Sigmoid colon (tissue), 7 donors: ENCODE results near the gene PPP2R5A. TPM values are rescaled to one million over a fixed set of nuclear protein-coding genes. Genes with fewer than 3 reads are reported as not detected.

ENCODE experiments used
- DNase-seq: peaks from one replicate; pipeline ENCODE4 v3.0.0-alpha.2; 2019
- H3K27ac ChIP-seq, 4 donors: fragments of 200-600 bp; sonication (generic); one replicate each; pipeline ENCODE4 v1.5.1; 2016 to 2019; ENCODE audit warnings: mild to moderate bottlenecking in 1 of 4
- H3K27me3 ChIP-seq, 3 donors: fragments of 200-600 bp; sonication (generic); one replicate each; pipeline ENCODE4 v1.5.1; 2019; ENCODE audit warnings: mild to moderate bottlenecking in 1 of 3
- H3K36me3 ChIP-seq, 4 donors: fragments of 200-600 bp; sonication (generic); one replicate each; pipeline ENCODE4 v1.5.1; 2016 to 2019
- H3K4me1 ChIP-seq, 4 donors: fragments of 200-600 bp; sonication (generic); one replicate each; pipeline ENCODE4 v1.5.1; 2017 to 2019
- H3K4me3 ChIP-seq, 4 donors: fragments of 200-600 bp; sonication (generic); one replicate each; pipeline ENCODE4 v1.5.1; 2017 to 2019; ENCODE audit warnings: mild to moderate bottlenecking in 2 of 4, moderate library complexity in 1 of 4
- H3K9me3 ChIP-seq, 4 donors: fragments of 200-600 bp in 3 of 4; sonication (generic) in 3 of 4; one replicate each; pipeline versions ENCODE4 v1.5.1 to v1.6.1; 2013 to 2019
- EP300 ChIP-seq, 4 donors: sonication (generic); formaldehyde crosslinking; IDR thresholded peaks; one replicate each; pipeline ENCODE4 v1.6.1; 2017; ENCODE audit warnings: antibody characterized with exemption in 4 of 4
- POLR2A ChIP-seq, 2 donors: fragments of 450-650 bp; IDR thresholded peaks; one replicate each; pipeline ENCODE4 v1.6.1; 2016; ENCODE audit warnings: antibody characterized with exemption in 2 of 2, mild to moderate bottlenecking in 2 of 2, moderate library complexity in 2 of 2
- POLR2AphosphoS5 ChIP-seq, 4 donors: sonication (generic); formaldehyde crosslinking; IDR thresholded peaks; one replicate each; pipeline ENCODE4 v1.6.1; 2017; ENCODE audit warnings: antibody characterized with exemption in 4 of 4
- WGBS, 2 donors: extraction: QIAGEN DNeasy Blood & Tissue Kit; methylation state at CpG; one replicate each; pipeline ENCODE4 v1.1.7; 2013; 5-methylcytosine and 5-hydroxymethylcytosine counted together
- intact Hi-C: fragments of 100-400 bp; cut with DNase I; formaldehyde crosslinking; loops from one replicate; pipeline ENCODE4 v1.15.1; 2023
- polyA plus RNA-seq, 3 donors: library from polyadenylated mRNA; stranded (reverse); fragments of 200-250 nt; gene quantifications; one replicate each; pipeline ENCODE4 v1.2.3, GENCODE V29; 2013
- total RNA-seq, 4 donors: library from RNA; depleted of rRNA; stranded (reverse); fragments of >200 nt; gene quantifications; one replicate each; pipeline ENCODE4 v1.1.0, GENCODE V29; 2016
- TF ChIP-seq, protein P1 (sequence below), 4 experiments: fragments of 450-650 bp in 3 of 4; fragments of 200-600 bp in 1 of 4; IDR thresholded peaks; one replicate each; pipeline ENCODE4 v1.5.1; 2016 to 2019; ENCODE audit warnings: antibody characterized with exemption in 4 of 4, mild to moderate bottlenecking in 3 of 4, moderate library complexity in 2 of 4
- donor health status: healthy with polysubstance abuse.
- donor health status: Bipolar disorder and iron deficiency.
- donor health status: healthy.

Gene PPP2R5A
- total and polyA plus RNA-seq, 7 donors: 25.9 to 62.7 (median 46.2) TPM

DNA sequence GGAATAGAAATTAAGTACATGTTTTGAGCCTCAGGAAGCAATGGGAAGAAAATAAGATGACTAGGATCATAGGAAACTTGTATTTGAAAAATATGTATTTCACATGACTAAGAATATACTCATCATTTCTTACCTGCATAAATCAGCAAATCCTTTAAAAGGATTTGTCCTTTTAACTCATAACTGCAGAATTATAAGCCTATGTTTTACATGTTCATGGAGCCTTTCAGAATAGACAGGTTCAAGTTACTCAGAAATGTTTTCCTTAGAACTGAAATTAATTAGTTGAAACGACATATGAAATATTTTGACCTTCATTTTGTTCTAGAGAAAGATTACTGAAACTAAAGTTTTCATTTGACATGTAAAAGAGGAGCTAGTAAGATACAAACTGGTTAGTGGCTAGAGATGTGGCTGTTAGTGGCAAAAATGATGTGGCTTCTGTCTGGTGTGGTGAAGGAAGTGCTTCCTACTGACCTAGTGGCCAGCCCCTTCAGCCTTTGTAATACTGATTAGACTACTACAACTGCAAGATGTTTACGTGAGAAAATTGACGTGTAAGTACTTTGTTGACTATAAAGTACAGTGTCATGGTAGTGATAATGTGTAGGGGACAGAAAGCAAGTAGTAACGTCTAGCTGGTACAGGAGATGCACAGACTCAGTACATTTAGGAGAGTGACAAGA is 74.7 kb downstream of the PPP2R5A start:
- intact Hi-C loops: no loop called here
- H3K27me3 ChIP-seq: no peaks in the 10 kb centered on the region
- H3K4me1 ChIP-seq: no peaks in the 10 kb centered on the region
- H3K36me3 ChIP-seq: peaks cover 0 to 71% (median 10%) of the 10 kb centered on the region in 4 donors
- TF ChIP-seq POLR2A (IDR thresholded peaks at IDR 0.05): no peak
- TF ChIP-seq EP300 (IDR thresholded peaks at IDR 0.05): no peak
- TF ChIP-seq POLR2AphosphoS5 (IDR thresholded peaks at IDR 0.05): no peak
- TF ChIP-seq, protein P1, sequence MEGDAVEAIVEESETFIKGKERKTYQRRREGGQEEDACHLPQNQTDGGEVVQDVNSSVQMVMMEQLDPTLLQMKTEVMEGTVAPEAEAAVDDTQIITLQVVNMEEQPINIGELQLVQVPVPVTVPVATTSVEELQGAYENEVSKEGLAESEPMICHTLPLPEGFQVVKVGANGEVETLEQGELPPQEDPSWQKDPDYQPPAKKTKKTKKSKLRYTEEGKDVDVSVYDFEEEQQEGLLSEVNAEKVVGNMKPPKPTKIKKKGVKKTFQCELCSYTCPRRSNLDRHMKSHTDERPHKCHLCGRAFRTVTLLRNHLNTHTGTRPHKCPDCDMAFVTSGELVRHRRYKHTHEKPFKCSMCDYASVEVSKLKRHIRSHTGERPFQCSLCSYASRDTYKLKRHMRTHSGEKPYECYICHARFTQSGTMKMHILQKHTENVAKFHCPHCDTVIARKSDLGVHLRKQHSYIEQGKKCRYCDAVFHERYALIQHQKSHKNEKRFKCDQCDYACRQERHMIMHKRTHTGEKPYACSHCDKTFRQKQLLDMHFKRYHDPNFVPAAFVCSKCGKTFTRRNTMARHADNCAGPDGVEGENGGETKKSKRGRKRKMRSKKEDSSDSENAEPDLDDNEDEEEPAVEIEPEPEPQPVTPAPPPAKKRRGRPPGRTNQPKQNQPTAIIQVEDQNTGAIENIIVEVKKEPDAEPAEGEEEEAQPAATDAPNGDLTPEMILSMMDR (IDR thresholded peaks at IDR 0.05): no peak
- H3K9me3 ChIP-seq: no peaks in the 10 kb centered on the region
- WGBS, 2 donors: 76 to 78% methylated on average over 4 of the region's 4 CpGs
- H3K27ac ChIP-seq: no peak overlapping the region
- no peak for DNase-seq
- no peak overlapping the region for H3K4me3 ChIP-seq

DNA sequence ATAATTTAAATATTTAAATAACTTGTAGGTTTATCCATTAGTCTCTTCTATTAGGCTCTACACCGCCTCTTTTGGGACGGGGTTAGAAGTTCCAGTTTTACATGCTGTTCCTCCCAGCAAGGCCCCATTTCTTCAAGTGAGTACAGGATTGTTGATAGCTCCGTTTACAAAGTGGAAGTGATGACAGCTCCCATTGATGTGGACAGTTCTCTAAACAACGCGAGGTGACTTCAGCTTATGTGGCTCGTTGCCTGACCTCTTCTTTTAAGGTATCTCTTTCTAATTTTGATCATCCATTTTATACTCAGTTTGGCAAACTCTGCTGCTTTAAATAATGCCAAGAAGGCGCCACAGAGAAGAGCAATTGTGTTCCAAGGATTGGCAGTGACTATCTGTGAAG is 79.8 kb downstream of the PPP2R5A start:
- no peaks in the 10 kb centered on the region for H3K27me3 ChIP-seq
- peak overlapping the region in 1 of 4 donors; percentile 31 for H3K27ac ChIP-seq
- 86 to 89% methylated on average over 7 of the region's 7 CpGs for WGBS, 2 donors
- H3K36me3 ChIP-seq: peaks cover 0 to 52% (median 2%) of the 10 kb centered on the region in 4 donors
- TF ChIP-seq, protein P1 (IDR thresholded peaks at IDR 0.05): no peak
- TF ChIP-seq POLR2AphosphoS5 (IDR thresholded peaks at IDR 0.05) (no peak), EP300 (IDR thresholded peaks at IDR 0.05) (no peak), POLR2A (IDR thresholded peaks at IDR 0.05) (no peak)
- H3K9me3 ChIP-seq: no peaks in the 10 kb centered on the region
- DNase-seq: no peak
- no peak overlapping the region for H3K4me3 ChIP-seq
- intact Hi-C loops: loop anchor here (5.0 kb wide), 1 partner anchor 92 kb away; no protein-coding TSS in a partner anchor
- peaks cover 0 to 3% (median 0%) of the 10 kb centered on the region in 4 donors for H3K4me1 ChIP-seq

DNA sequence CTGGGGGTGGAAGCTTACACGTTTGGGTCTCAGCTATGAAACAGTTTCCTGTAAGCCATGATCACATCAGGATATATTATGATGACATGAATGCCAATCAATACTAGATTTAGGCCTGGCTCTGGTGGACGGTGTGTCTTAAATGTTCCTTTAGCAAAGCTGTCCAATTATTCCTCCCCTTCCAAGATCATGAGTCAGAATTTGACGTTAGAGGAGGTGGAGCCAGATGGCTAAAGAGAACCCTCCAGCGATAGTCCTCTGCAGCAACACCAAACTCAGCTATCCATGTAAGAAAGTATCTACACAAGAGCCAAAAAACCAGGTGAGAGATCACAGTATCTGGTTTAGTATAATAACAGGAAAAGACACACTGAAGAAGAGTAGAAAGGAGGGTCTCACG is 81.7 kb downstream of the PPP2R5A start:
- peaks cover 0 to 35% (median 2%) of the 10 kb centered on the region in 4 donors for H3K36me3 ChIP-seq
- intact Hi-C loops: loop anchor here (2.0 to 5.0 kb wide), 2 partner anchors 90 to 296 kb away; no protein-coding TSS in a partner anchor
- WGBS, 2 donors: 74 to 81% methylated on average over 5 of the region's 5 CpGs

DNA sequence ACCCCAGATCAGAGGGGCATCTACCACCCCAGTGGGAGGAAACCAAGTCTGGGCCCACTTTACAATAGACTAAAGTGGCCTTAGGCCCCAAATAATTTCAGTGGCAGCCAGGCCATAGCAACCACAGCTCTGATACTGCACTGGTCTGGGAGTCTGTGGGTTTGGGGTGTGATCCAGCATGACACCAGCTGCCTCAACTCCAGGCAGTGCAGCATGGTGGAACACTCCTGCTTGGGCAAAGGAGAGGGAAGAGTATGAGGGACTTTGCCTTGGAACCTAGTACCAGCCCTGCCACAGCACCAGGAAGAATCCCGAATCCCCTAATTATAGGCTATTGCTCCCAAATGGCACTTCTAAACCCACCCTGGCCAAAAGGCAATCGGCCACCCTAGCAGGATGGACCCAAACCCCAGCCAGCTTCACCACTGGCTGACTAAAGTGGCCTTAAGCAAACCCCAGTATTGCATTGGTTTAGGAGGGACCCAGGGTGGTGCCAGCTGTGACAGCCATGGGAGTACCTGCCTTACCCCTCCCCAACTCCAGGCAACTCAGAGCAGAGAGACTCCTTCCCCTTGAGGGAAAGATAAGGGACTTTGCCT is 82.4 kb downstream of the PPP2R5A start:
- peaks cover 0 to 3% (median 0%) of the 10 kb centered on the region in 4 donors for H3K4me1 ChIP-seq
- peaks cover 0 to 28% (median 0%) of the 10 kb centered on the region in 4 donors for H3K36me3 ChIP-seq
- 54 to 65% methylated on average over 2 of the region's 2 CpGs for WGBS, 2 donors
- H3K27ac ChIP-seq: no peak overlapping the region
- H3K27me3 ChIP-seq: no peaks in the 10 kb centered on the region
- intact Hi-C loops: loop anchor here (2.0 to 5.0 kb wide), 2 partner anchors 90 to 297 kb away; no protein-coding TSS in a partner anchor
- TF ChIP-seq EP300 (IDR thresholded peaks at IDR 0.05): no peak
- TF ChIP-seq POLR2AphosphoS5 (IDR thresholded peaks at IDR 0.05): no peak
- no peak for TF ChIP-seq POLR2A (IDR thresholded peaks at IDR 0.05)
- TF ChIP-seq, protein P1 (IDR thresholded peaks at IDR 0.05): no peak
- H3K4me3 ChIP-seq: no peak overlapping the region
- H3K9me3 ChIP-seq: no peaks in the 10 kb centered on the region
- no peak for DNase-seq

More for the DNA sequence above, 81.7 kb downstream of the PPP2R5A start:
- peaks cover 0 to 3% (median 0%) of the 10 kb centered on the region in 4 donors for H3K4me1 ChIP-seq
- TF ChIP-seq POLR2A (IDR thresholded peaks at IDR 0.05) (no peak), EP300 (IDR thresholded peaks at IDR 0.05) (no peak), POLR2AphosphoS5 (IDR thresholded peaks at IDR 0.05) (no peak)
- TF ChIP-seq, protein P1 (IDR thresholded peaks at IDR 0.05): no peak
- no peak overlapping the region for H3K27ac ChIP-seq
- DNase-seq: no peak
- H3K27me3 ChIP-seq: no peaks in the 10 kb centered on the region
- no peak overlapping the region for H3K4me3 ChIP-seq
- H3K9me3 ChIP-seq: no peaks in the 10 kb centered on the region
